ENCODE results near the gene RNF31.
"Not testable (repeated sequence)": the region's sequence is repeated elsewhere in the genome, so short reads cannot be mapped to it uniquely, and the experiment has no call there.

RNF31 gene

DNA sequence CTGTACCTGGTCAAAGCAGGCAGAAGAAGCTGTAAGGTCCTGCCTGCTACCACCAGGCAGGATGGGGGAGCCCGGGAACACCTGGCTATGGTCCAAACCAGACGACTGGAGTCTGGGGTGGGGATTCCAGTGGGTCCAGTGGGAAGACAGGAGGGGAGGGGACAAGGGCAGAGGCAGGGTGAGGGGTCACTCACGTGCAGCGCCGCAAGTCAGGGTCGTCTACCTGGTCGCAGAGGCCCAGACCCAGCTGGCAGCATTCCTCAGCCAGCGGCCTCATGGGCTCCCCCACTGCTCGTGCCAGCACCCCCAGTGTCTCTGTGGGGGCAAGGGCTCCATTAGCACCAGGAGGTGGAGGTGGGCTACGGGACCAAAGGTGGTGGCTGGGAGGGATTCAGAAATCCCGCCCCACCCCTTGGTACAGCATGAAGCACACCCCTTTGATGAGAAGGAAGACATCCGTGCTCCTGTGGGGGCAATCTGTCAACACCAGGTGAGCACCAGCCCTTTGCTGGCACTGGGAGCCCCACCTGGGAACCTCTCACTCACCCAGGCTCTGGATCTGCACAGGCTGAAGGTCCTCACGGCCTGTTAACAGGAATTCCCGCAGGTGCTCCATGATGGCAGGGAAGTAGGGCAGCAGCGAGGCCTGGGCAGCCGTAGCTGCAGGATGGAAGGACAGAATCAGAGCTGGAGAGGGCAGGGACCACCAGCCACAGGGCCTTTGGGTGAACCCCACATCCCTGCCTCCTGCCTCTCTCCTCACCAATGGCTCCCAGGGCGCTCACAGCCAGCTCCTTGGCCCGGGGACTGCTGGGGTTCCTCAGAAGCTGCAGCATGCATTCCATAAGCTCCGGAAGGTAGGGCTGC is 37.0 kb downstream of the RNF31 start:
- no peak for DNase-seq

DNA sequence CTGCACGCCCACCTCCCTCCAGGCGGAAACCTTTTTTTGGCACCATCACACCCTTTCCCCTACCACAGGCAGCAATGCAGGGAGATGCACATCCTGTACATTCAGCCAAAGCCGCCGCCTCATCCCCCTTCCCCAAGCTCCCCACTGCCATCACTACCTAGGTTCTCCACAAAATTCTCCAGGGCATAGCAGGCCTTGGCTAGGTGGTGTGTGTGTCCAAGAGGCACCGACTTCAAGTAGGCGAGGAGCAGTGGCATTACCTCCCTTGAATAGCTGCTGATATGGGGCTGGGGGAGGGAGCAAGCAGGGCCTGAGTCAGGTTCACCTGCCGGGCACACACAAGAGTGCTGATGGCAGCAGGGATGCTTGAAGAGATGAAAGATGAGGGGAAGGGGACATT is 37.7 kb downstream of the RNF31 start:
- DNase-seq: no peak

DNA sequence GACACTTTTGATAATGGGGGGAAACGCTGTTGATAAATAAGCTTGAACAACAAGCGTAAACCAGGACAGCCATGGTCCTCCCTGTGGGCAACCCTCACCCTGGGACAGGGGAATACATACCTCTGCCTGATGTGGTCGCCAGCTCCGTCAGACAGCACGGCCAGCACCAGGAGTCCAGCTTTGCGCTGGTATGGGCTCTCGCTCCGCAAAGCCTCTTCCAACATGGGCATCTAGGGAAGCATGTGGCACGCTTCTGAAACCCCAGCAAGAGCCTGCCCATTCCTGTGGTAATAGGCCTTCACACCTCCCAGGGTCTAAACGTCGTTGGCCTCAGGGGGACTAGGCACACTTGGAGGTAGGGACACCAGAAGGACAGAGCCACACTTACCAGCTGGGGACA is 38.4 kb downstream of the RNF31 start:
- no peak for DNase-seq

DNA sequence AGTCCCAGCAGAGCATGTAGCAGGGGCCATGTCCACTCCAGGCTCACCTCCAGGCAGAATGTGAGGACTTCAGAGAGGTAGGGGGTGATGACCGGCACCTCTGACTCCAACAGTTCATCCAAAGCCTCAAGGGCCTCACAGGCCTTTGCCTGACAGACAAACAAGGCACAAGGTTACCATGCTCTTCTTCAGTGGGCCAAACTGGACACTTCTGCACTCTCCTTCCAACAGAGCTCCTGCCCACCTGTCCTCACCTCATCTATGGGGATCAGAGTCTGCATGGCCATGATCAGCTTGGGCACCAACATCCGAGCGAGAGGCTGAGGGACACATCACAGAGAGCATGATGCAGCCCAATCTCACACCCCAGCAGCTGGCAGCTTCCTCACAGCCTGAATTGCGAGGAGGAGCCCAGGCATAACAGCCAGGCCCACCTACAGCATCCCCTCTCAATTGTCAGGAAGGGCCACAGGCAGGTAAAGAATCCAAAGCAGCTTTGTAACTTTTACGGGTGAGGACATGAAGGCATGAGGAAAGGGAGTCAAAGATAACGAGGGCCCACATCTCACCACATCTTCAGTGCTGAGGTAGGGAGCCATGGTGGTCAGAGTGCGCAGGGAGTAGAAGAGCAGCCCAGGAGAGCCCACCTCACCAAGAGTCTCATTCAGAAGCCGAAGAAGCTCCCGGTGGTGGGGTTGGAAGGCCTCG is 39.7 kb downstream of the RNF31 start:
- no peak for DNase-seq

DNA sequence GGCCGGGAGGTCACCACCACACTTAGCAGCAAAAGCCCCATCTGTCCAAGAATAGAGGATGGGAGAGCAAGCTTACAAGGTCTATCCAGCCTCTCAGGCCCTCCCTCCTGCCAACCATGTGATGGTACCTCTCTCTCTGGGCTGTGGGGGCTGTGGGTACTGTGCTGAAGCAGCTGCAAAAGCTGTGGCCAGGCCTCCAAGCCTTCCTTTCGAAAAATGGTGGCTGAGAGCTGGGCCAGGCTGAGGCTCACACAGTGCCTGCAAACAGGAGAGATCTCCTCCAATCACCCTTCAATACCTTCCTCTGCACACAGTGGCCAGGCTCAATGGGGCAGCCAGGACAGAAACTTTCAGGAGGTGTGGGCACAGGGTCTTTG is 40.2 kb downstream of the RNF31 start:
- DNase-seq: no peak

DNA sequence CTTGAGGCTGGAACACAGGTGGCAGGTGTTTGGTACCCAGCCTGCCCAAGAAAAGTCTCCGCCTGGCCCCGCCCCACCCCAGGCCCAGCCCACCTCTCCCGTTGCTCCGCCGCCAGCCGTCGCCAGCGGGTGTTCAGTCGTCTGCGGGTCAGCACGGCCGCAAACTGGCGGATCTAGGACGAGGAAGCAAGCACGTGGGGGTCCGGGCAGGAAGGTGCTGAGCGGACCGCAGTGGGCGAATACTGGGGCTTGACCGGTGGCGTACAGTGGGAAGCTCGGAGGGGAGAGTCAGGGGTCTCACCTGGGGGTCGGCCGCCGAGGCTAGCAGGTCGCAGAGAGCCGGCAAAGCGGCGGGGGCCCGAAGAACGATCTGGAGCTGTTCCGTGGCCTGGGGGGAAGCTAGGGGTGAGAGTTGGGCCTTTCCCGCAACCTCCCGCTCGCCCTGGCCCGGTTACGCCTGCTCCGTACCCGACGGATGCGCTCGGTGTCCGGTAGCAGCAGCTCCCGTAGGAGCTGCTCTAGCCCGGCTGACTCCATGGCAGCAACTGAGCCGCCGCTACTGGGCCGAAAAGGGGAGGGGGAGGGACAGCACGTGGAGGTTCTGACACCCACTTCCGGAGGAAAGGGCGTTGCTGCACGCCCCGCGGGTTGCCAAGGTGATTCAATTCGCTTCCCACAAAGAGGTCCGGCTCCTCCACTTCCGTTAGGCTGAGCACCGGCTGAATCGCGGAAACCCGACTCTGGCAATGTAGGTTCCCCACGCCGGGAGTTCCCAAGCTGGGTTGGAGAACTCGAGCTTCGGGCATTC is 41.2 kb downstream of the RNF31 start, which contains the start of gene IPO4:
Gene IPO4 (minus strand): TSS at position 566 of the 808 bp plus-strand sequence. CDS start 29 bp downstream, at position 537.
- peak; percentile 89 for DNase-seq

DNA sequence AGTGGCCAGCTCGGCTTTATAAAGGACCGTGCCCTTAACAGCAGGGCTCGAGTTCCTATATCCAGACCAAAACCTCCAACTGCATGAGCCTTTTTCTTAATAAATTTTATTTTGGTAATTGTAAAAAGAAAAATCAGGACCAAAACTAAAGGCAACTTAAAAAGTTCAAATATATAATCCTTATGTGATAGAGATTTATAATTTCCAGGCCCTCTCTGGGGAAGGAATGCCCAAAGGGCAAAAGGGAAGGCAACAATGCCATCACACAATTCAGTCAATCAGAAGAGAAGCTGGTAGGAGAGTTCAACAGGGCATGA is 41.7 kb downstream of the RNF31 start:
- DNase-seq: no peak

DNA sequence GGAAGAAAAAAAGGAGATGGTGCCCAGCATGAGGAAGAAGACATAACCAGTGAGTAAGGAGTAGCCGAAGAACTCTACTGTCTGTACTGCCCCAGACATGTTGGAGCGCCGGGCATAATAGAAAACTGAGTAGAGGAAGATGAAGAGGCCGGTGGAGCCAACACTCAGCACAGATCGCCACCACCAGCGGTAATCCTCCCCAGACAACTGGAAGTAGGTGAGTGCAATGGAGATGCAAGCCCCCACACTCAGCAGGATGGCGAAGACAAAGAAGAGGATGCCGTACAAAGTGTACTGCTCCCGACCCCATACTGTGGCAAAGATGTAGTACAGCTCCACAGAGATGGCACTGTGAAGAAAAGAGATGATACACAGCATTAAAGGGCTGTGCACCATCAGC is 42.2 kb downstream of the RNF31 start:
- no peak for DNase-seq

DNA sequence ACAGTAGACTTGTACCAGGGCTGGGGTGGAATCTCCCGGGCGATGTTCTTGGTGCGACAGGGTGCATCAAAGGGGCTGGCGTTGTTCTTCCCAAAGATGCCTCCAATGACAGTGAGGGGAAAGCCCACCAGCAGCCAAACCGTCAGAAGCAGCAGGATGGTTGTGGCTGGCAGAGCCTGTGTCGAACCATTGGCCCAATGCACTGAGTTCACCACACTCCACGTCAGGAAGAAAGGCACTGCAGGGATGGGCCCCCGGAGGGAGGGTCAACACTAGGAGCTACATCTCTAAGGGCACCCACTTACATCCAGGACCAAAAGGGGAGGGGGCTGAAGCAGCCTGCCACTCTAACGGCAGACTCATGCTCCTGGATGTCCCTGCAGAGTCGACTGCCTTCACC is 43.1 kb downstream of the RNF31 start:
- DNase-seq: no peak

DNA sequence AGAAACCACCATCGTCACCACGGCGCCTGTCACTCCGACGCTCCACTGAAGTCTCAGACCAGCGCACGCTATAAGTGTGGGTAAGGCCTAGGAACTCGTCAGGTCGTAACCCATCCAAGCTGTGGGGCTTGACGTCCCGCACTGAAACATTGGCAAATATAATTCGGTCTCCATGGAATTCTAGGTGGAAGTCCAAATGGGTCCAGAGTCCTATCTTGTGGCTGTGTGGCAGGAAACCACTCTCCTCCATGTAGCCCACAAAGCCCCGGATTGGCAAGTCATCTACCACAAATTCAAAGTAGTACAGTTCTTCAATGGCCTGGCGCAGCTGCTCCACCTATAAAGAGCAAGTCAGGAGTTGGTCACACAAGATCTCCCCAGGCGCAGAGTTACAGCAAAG is 45.6 kb downstream of the RNF31 start:
- no peak for DNase-seq

DNA sequence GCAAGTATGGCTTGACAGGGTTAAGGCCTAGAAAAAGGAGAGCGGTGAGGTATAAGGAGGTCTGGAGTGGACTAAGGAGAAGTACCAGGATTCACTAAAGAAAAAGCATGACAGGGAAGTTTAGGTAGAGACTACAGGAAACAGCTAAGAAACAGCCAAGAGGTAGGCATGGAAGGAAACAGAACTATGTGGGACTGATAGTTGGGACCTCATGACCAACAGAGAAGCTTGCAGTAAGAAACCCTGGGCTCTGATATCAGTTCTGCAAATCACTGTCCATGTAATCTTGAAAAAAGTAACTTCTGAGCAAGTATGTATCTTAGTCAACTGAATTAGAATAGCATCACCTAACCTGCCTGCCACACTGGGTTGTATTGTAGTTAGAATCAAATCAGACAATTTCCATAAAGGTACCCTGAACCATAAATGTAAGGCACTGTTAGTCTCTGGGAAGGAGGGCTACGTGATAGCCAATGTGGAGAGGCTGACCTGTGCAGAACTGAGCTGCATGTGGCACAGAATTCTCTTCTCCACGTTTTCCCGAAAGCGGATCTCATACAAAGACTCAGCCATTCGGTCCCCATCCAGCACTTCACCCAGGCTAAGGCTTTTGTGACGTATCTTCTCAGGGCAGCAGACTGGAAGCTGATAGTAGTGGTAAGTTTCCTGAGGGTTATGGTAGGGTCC is 47.0 kb downstream of the RNF31 start:
- no peak for DNase-seq

DNA sequence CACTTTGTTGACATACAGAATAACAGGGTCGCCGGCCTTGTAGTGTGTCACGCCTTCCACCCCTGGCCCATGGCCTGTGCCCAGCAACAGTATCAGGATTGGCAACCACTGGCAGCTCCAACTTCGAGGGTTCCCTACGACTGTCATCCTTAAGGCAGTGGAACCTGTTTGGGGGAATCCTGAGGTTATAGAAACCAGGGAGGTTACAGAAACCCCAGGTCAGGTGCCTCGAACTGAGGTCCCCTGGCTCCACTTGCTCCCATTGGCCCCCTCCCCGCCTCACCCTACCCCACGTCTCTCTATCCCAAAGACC is 47.5 kb downstream of the RNF31 start:
- DNase-seq: no peak

DNA sequence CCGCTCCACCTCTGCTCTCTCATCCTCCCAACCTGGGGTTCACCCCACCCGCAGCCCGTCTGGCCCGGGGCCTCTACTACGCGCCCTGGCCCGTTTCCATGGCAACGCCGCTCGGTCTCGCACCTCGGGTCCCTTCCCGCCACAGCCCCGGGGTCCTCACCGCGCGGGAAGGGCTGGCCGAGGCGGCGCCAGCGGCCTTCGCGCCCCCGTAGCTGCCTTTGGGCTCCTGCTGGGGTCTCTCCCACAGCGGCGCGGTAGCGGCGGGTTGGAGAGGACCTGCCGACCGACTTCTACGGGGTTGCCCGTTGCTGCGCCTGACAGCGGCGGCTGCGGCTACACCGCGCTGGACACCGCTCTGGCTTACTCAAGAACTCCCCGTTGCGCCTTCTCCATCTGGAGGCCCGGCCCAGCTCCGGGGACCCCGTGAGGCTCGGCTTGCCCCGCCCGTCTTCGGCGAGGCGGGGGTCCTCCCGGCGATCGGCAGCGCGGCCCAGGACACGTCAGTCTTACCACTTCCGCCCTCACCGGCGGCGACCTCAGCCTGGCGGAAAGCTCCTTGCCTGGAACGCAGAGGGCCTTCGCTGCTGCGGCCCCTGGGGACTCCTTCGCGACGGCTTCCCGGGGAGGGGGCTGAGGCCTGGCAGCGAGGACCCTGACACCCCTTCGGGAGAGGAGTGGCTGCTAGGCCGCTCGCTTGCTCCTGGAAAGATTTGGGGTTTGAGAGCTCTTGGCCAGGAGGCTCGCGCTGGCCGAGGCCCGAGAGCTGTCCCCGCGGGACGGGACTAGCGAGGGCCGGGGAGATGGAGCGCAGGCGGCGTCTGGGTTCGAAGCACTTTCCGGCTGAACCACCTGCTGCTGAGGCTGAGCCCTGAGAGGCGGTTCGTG is 48.1 kb downstream of the RNF31 start, which contains the start of gene TM9SF1:
Gene TM9SF1 (minus strand): TSS at position 256 of the 885 bp plus-strand sequence. CDS start 422 bp downstream, outside the sequence.
- DNase-seq: peak; percentile 75

DNA sequence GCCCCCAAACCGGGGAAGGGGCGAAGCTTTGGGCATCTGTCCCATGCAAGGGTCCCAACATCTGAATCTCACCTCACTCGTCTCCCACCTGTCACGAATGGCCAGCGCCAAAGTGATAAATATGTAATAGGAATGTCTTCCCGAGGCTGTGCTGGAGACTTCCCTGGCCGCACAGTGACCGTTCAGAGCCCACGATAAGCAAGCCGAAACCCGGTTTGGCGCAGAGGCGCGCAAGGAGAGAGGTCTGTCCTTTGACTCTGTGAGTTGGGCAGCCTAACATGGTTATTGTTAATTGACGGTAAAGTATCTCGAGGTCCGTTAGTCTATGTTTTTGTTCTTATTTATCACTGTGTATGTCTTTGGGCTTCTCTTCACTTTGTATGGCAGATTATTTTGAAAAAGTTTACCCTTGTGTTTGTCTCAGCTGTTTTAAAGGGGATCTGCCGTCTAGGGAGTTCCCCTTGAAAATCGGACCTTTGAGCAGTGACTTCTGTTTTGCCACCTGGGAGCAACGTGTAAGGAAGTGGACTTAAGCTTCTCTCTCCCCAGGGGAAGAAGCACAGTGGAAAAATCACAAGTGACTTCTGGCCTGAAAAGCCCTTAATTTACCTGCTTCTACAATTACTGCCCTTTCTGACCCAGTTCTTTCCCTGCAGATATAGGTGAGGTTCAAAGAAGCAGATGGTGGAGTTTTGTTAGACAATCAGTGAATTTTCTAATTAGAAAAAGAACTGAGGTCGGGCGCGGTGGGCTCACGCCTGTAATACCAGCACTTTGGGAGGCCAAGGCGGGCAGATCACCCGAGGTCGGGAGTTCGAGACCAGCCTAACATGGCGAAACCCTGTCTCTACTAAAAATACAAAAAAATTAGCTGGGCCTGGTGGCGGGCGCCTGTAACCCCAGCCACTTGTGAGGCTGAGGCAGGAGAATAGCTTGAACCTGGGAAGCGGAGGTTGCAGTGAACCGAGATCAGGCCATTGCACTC is 49.1 kb downstream of the RNF31 start:
- no peak for DNase-seq

DNA sequence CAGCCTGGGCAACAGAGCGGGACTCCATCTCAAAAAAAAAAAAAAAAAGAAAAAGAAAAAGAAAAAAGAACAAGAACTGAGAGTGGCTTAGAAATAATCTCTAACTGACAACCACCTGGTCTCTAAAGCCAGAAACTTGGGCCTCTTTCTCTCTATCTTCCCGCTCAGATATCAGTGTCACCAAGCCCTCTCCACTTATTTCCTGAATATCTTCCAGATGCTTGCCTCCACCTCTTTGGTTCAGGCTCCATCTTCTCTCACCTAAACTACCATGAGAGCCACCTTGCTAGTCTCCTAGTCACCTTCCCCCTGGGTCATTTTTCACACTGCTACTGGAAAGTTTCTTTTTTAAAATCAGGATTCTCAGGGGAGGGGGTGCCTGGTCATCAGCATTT is 49.8 kb downstream of the RNF31 start:
- no peak for DNase-seq

DNA sequence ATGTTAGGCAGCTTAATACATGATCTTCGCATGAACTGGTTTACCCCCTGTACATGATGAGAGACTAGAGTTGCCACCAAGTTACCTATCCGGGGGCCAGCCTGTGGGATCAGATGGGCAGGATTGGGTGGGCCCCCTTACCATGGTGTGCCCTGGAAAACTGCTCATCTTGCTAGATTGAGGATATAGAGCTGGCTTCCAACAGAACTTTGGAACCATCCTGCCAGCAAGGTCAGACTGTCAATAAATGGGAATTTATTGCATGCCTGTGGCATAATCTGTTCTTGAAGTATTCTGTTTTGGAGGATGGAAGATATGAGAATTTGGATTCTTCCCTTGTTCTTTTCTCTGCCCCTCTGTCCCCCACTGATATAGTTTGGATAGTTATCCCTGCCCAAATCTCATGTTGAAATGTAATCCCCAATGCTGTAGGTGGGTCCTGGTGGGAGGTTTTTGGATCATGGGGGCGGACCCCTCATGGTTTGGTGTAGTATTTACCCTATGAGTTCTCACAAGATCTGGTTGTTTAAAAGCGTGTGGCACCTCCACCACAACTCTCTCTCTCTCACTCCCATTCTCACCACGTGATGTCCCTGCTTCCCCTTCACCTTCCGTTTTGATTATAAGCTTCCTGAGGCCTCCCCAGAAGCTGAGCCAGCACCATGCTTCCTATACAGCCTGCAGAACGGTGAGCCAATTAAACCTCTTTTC is 51.7 kb downstream of the RNF31 start:
- DNase-seq: no peak

DNA sequence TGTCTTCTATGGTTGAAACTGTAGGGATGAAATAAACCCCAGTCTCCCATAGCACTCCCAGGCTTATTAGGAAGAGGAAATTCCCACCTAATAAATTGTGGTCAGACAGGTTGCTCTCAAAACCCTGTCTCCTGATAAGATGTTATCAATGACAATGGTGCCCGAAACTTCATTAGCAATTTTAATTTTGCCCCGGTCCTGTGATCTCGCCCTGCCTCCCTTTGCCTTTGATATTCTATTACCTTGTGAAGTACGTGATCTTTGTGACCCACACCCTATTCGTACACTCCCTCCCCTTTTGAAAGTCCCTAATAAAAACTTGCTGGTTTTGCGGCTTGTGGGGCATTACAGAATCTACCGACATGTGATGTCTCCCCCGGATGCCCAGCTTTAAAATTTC is 55.2 kb downstream of the RNF31 start:
- not testable (repeated sequence) for DNase-seq

DNA sequence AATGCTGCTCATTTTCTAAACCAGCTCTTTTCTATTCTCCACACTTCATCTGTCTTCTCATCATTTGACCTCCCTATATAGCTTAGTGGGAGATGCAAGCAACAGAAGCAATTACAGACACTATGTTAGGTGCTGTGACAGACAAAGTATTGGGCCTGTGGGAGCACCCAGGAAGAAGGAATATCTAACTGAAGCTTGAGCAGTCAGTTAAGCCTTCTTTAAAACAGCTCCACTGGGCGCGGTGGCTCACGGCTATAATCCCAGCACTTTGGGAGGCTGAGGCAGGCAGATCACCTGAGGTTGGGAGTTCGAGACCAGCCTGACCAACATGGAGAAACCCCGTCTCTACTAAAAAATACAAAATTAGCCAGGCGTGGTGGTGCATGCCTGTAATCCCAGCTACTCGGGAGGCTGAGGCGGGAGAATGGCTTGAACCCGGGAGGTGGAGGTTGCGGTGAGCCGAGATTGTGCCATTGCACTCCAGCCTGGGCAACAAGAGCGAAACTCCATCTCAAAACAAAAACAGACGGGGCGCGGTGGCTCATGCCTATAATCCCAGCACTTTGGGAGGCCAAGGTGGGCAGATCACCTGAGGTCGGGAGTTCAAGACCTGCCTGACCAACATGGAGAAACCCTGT is 56.1 kb downstream of the RNF31 start:
- DNase-seq: not testable (repeated sequence)

All from effector CD8-positive, alpha-beta T cell (primary cell).